ENCODE data around the gene RNASE2. TPM values are rescaled to one million over a fixed set of nuclear protein-coding genes. Genes with fewer than 3 reads are reported as not detected.

RNASE2 gene
- total RNA-seq, 1 donor from 2014 or later, result 4.1 TPM

- TF ChIP-seq, protein P1, sequence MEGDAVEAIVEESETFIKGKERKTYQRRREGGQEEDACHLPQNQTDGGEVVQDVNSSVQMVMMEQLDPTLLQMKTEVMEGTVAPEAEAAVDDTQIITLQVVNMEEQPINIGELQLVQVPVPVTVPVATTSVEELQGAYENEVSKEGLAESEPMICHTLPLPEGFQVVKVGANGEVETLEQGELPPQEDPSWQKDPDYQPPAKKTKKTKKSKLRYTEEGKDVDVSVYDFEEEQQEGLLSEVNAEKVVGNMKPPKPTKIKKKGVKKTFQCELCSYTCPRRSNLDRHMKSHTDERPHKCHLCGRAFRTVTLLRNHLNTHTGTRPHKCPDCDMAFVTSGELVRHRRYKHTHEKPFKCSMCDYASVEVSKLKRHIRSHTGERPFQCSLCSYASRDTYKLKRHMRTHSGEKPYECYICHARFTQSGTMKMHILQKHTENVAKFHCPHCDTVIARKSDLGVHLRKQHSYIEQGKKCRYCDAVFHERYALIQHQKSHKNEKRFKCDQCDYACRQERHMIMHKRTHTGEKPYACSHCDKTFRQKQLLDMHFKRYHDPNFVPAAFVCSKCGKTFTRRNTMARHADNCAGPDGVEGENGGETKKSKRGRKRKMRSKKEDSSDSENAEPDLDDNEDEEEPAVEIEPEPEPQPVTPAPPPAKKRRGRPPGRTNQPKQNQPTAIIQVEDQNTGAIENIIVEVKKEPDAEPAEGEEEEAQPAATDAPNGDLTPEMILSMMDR (IDR thresholded peaks at IDR 0.05), result no peak
- intact Hi-C loops (cut with DNase I), result no loop called here
- H3K4me3 ChIP-seq, result no peak overlapping the region
- no peaks in the 10 kb centered on the region for H3K27me3 ChIP-seq
- ATAC-seq (no peak), DNase-seq (no peak)
- no peak overlapping the region for H3K27ac ChIP-seq
- no peaks in the 10 kb centered on the region for H3K9me3 ChIP-seq
- H3K4me1 ChIP-seq, result no peaks in the 10 kb centered on the region
- H3K36me3 ChIP-seq, result peaks cover 32% of the 10 kb centered on the region
Measured at GRCh38 chr14:20999591-20999990, 44.3 kb downstream of the RNASE2 start.

DNA sequence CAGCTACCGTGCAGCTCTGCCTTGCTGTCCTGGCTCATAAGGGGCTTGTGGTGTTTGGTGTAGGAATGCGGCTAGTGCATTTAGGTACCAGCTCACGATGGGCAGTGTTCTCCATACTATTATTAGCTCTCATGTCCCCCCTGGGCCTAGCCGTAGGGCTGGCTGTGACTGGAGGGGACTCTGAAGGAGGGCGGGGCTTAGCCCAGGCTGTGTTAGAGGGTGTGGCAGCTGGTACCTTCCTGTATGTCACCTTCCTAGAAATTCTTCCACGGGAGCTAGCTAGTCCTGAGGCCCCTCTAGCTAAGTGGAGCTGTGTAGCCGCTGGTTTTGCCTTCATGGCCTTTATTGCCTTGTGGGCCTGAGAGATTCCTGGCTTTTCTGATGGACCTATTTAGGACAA is 45.9 kb downstream of the RNASE2 start:
- H3K27me3 ChIP-seq, result no peaks in the 10 kb centered on the region
- ATAC-seq (no peak), DNase-seq (no peak)
- no peak overlapping the region for H3K27ac ChIP-seq
- H3K36me3 ChIP-seq, result peaks cover 15% of the 10 kb centered on the region
- H3K4me3 ChIP-seq, result no peak overlapping the region
- intact Hi-C loops (cut with DNase I), result no loop called here
- H3K4me1 ChIP-seq, result no peaks in the 10 kb centered on the region
- no peaks in the 10 kb centered on the region for H3K9me3 ChIP-seq
- TF ChIP-seq, protein P1 (IDR thresholded peaks at IDR 0.05), result no peak

DNA sequence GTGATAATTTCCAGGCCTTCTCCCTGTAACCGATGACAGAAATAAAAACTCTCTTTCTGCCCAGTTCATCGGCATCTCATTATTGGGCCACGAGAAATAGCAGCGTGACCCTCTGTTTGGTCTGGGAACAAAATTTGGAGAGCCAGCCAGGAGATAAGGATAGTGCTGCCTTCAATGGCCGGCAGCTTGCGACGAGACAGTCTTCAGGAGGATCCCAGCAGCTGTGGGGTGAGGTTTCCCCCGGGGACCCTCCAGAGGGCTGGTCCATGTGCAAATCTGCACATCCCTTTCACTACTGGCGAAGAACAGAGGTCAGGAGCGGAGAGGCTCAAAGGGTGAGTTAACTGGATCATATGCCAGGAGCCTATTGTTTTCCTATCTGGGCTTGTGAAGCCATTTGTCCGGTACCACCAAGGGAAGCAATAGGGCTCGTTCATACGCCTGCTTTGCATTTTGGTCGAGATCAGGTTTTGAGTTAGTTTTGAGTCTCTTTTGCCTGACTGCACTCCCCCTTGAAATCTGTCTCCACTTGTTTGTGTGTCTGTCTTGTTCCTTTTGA is 48.6 kb downstream of the RNASE2 start:
- H3K27me3 ChIP-seq, result no peaks in the 10 kb centered on the region
- DNase-seq (no peak), ATAC-seq (no peak)
- intact Hi-C loops (cut with DNase I), result no loop called here
- H3K9me3 ChIP-seq, result no peaks in the 10 kb centered on the region
- H3K27ac ChIP-seq, result no peak overlapping the region
- H3K4me1 ChIP-seq, result no peaks in the 10 kb centered on the region
- H3K36me3 ChIP-seq, result no peaks in the 10 kb centered on the region
- TF ChIP-seq, protein P1 (IDR thresholded peaks at IDR 0.05), result no peak
- no peak overlapping the region for H3K4me3 ChIP-seq

Other genes starting within 250 kb of the RNASE2 start
- gene EDDM3A, start 209.6 kb upstream of the RNASE2 start, total RNA-seq, result not detected
- not detected for gene EDDM3B, start 187.1 kb upstream of the RNASE2 start, total RNA-seq
- gene RNASE6, start 174.2 kb upstream of the RNASE2 start, total RNA-seq, result 20.3 TPM
- 888 TPM for gene RNASE1, start 152.6 kb upstream of the RNASE2 start, total RNA-seq
- not detected for gene RNASE3, start 64.1 kb upstream of the RNASE2 start, total RNA-seq
- gene METTL17, start 34.5 kb downstream of the RNASE2 start, total RNA-seq, result 51.0 TPM
- gene SLC39A2, start 43.8 kb downstream of the RNASE2 start, total RNA-seq, result not detected
- 127 TPM for gene NDRG2, start 69.6 kb downstream of the RNASE2 start, total RNA-seq
- gene TPPP2, start 74.7 kb downstream of the RNASE2 start, total RNA-seq, result not detected
- gene RNASE13, start 79.3 kb downstream of the RNASE2 start, total RNA-seq, result not detected
- not detected for gene RNASE7, start 86.9 kb downstream of the RNASE2 start, total RNA-seq
- gene RNASE8, start 102.3 kb downstream of the RNASE2 start, total RNA-seq, result not detected
- 39.2 TPM for gene ARHGEF40, start 114.8 kb downstream of the RNASE2 start, total RNA-seq
- gene ZNF219, start 143.2 kb downstream of the RNASE2 start, total RNA-seq, result 52.8 TPM
- gene TMEM253, start 145.6 kb downstream of the RNASE2 start, total RNA-seq, result 0.67 TPM
- not detected for gene OR5AU1, start 200.6 kb downstream of the RNASE2 start, total RNA-seq

All from upper lobe of right lung (tissue), 1 donor.